ENCODE results near the gene MGAT1. TPM values are rescaled to one million over a fixed set of nuclear protein-coding genes. Genes with fewer than 3 reads are reported as not detected.

MGAT1 gene
- total and polyA plus RNA-seq, 2 experiments from 2014 or later, result 23.7 to 81.4 TPM

GRCh38 chr5:180744253-180744652 lies 58.4 kb downstream of the MGAT1 start (continued):
- TF ChIP-seq REST (IDR thresholded peaks at IDR 0.05; ENCODE audit: unreplicated experiment) (no peak), ZNF331 (CRISPR knock-in tag; IDR thresholded peaks at IDR 0.05; ENCODE audit: low read depth) (no peak), POLR2AphosphoS5 (IDR thresholded peaks at IDR 0.05; ENCODE audit: low read depth) (no peak), ETS1 (IDR thresholded peaks at IDR 0.05) (no peak), EZH2phosphoT487 (IDR thresholded peaks at IDR 0.05; ENCODE audit: unreplicated experiment) (no peak), CTCF (conservative IDR thresholded peaks at IDR 0.05; ENCODE audit: low read depth in 2 of 2) (no peak), JUNB (IDR thresholded peaks at IDR 0.05; ENCODE audit: unreplicated experiment) (no peak), STAT1 (IDR thresholded peaks at IDR 0.05; ENCODE audit: unreplicated experiment) (no peak)

- no peaks in the 10 kb centered on the region for H3F3A ChIP-seq (replicated peaks; ENCODE audit: low read depth)
- no peak overlapping the region for H3K4me3 ChIP-seq
- peaks cover 1% of the 10 kb centered on the region for H3K27me3 Mint-ChIP-seq (ENCODE audit: insufficient read depth, low read depth, poor library complexity)
- no peaks in the 10 kb centered on the region for H3K79me2 ChIP-seq (replicated peaks; ENCODE audit: insufficient read depth)
- no peaks in the 10 kb centered on the region for H3K36me3 ChIP-seq (ENCODE audit: insufficient read depth)
- no peak for ATAC-seq
- H3K4me1 Mint-ChIP-seq, result peaks cover 4% of the 10 kb centered on the region; the same call in 2 of the 3 replicates
- H3K9me2 ChIP-seq (ENCODE audit: insufficient read depth), result 0 out of 2 replicates have a peak, but pooled peaks cover 3% of the 10 kb centered on the region
- no peaks in the 10 kb centered on the region; the same call in 1 of the 2 replicates for H3K4me1 ChIP-seq (ENCODE audit: insufficient read depth)
- no peak for DNase-seq (ENCODE audit: low spot score)
- no peaks in the 10 kb centered on the region for H3K36me3 Mint-ChIP-seq (ENCODE audit: low read depth)
- H3K27ac Mint-ChIP-seq, result no peak overlapping the region
- no peaks in the 10 kb centered on the region for H4K20me1 ChIP-seq (replicated peaks; ENCODE audit: insufficient read depth)
- no peaks in the 10 kb centered on the region for H3K27me3 ChIP-seq (ENCODE audit: insufficient read depth)
- H3K27ac ChIP-seq (ENCODE audit: low read depth), result no peak overlapping the region
- H3K4me3 Mint-ChIP-seq, result no peak overlapping the region
- H2AFZ ChIP-seq, result no peak overlapping the region
- H3K9me3 Mint-ChIP-seq, result no peaks in the 10 kb centered on the region
- H3K4me2 ChIP-seq, result no peak overlapping the region
- TF ChIP-seq JUNB (IDR thresholded peaks at IDR 0.05; ENCODE audit: unreplicated experiment) (no peak), ETS1 (IDR thresholded peaks at IDR 0.05) (no peak), POLR2AphosphoS5 (IDR thresholded peaks at IDR 0.05; ENCODE audit: low read depth) (no peak), REST (IDR thresholded peaks at IDR 0.05; ENCODE audit: unreplicated experiment) (no peak), EZH2phosphoT487 (IDR thresholded peaks at IDR 0.05; ENCODE audit: unreplicated experiment) (no peak), CREB1 (CRISPR knock-in tag; IDR thresholded peaks at IDR 0.05; ENCODE audit: low read depth) (no peak)
These were observed 59.9 kb downstream of the MGAT1 start for GRCh38 chr5:180742727-180743126.
